GM18502 (cell line): ENCODE measurements around the gene CEMP1.

Experiments
- ATAC-seq: cut with Tn5 transposase; IDR thresholded peaks from one replicate; pipeline ENCODE4 v1.9.1; 2021; ENCODE audit warnings: mild to moderate bottlenecking; ENCODE audit not compliant: unreplicated experiment, poor library complexity

Gene CEMP1

GRCh38 chr16:2507052-2507659 is 24.1 kb downstream of the CEMP1 start:
- peak; percentile 47 for ATAC-seq

GRCh38 chr16:2505695-2506094 is 25.5 kb downstream of the CEMP1 start:
- ATAC-seq, result no peak

GRCh38 chr16:2501946-2502895 is 29.0 kb downstream of the CEMP1 start:
- no peak for ATAC-seq

- peak; percentile 56 for ATAC-seq
Observed at GRCh38 chr16:2500918-2501750, 30.1 kb downstream of the CEMP1 start.

- ATAC-seq, result no peak
Observed at GRCh38 chr16:2500430-2500917, 30.7 kb downstream of the CEMP1 start.

- no peak for ATAC-seq
Observed at GRCh38 chr16:2499890-2500429, 31.2 kb downstream of the CEMP1 start.

- no peak for ATAC-seq
Observed at GRCh38 chr16:2499454-2499853, 31.8 kb downstream of the CEMP1 start.

GRCh38 chr16:2498531-2499253 is 32.5 kb downstream of the CEMP1 start:
- no peak for ATAC-seq

- no peak for ATAC-seq
Observed at GRCh38 chr16:2497695-2498484, 33.3 kb downstream of the CEMP1 start.

GRCh38 chr16:2497116-2497630 is 34.0 kb downstream of the CEMP1 start:
- ATAC-seq, result no peak

GRCh38 chr16:2496223-2497115 is 34.7 kb downstream of the CEMP1 start:
- ATAC-seq, result no peak

GRCh38 chr16:2495041-2495440 is 36.2 kb downstream of the CEMP1 start:
- no peak for ATAC-seq

GRCh38 chr16:2494616-2495015 is 36.6 kb downstream of the CEMP1 start:
- ATAC-seq, result no peak

- ATAC-seq, result no peak
Observed at GRCh38 chr16:2493605-2494004, 37.6 kb downstream of the CEMP1 start.

GRCh38 chr16:2492292-2492691 is 38.9 kb downstream of the CEMP1 start:
- ATAC-seq, result no peak

GRCh38 chr16:2490190-2491105 is 40.8 kb downstream of the CEMP1 start:
- no peak for ATAC-seq

- ATAC-seq, result no peak
Observed at GRCh38 chr16:2489581-2489980, 41.6 kb downstream of the CEMP1 start.
